Vagina (tissue), 2 donors: ENCODE measurements around the gene LINC01488.

Source experiments
- CTCF ChIP-seq, 3 experiments: fragments of 450-650 bp in 2 of 3; fragments of 200-600 bp in 1 of 3; sonication (generic) in 1 of 3; IDR thresholded peaks; one replicate each; pipeline ENCODE4 v1.5.1; 2017 to 2019; ENCODE audit warnings: antibody characterized with exemption in 3 of 3, mild to moderate bottlenecking in 2 of 3, moderate library complexity in 2 of 3
- POLR2AphosphoS5 ChIP-seq, 2 donors: sonication (generic); formaldehyde crosslinking; IDR thresholded peaks; one replicate each; pipeline ENCODE4 v1.9.0; 2017; ENCODE audit warnings: antibody characterized with exemption in 2 of 2, mild to moderate bottlenecking in 2 of 2, low read depth in 1 of 2; ENCODE audit not compliant: insufficient read depth in 1 of 2

- TF ChIP-seq CTCF (IDR thresholded peaks at IDR 0.05): no peak
- TF ChIP-seq POLR2AphosphoS5 (IDR thresholded peaks at IDR 0.05; ENCODE audit: insufficient read depth in 1 of 2, low read depth in 1 of 2): no peak
These were observed 6.2 kb upstream of the LINC01488 start for GRCh38 chr11:69475141-69475865.
